Activated CD4-positive, CD25-positive, alpha-beta regulatory T cell treated with anti-CD3 and anti-CD28 coated beads, Interleukin-2, amount 50 U/mL, for 24 hours (primary cell): ENCODE measurements around the gene KRT31.
"Not testable (repeated sequence)": the region's sequence is repeated elsewhere in the genome, so short reads cannot be mapped to it uniquely, and the experiment has no call there.

ENCODE experiments used
- ATAC-seq, 2 donors: fragments of 150-1000 bp; cut with Tn5 transposase; one replicate each; pipeline ENCODE4 v1.10.0; 2021; ENCODE audit warnings: mild to moderate bottlenecking in 1 of 2, moderate library complexity in 1 of 2

The KRT31 gene

GRCh38 chr17:41396996-41397660 is at the start of gene KRT31:
Gene KRT31 (minus strand): TSS chr17:41397608. CDS start chr17:41397539, 69 bp downstream.
- no peak for ATAC-seq

GRCh38 chr17:41446806-41447205 is 49.4 kb upstream of the KRT31 start:
- ATAC-seq = no peak

GRCh38 chr17:41444640-41445039 is 47.2 kb upstream of the KRT31 start:
- ATAC-seq = no peak

GRCh38 chr17:41444186-41444585 is 46.8 kb upstream of the KRT31 start:
- ATAC-seq = no peak

- no peak for ATAC-seq
Observed at GRCh38 chr17:41442739-41443138, 45.3 kb upstream of the KRT31 start.

- ATAC-seq = no peak
Observed at GRCh38 chr17:41440531-41441033, 43.2 kb upstream of the KRT31 start, which contains the start of gene KRT38. Gene KRT38 (minus strand): TSS chr17:41440983. CDS start chr17:41440921, 62 bp downstream.

- ATAC-seq = no peak
Observed at GRCh38 chr17:41439375-41439774, 42.0 kb upstream of the KRT31 start.

- ATAC-seq = no peak
Observed at GRCh38 chr17:41437769-41438168, 40.4 kb upstream of the KRT31 start.

- no peak for ATAC-seq
Observed at GRCh38 chr17:41437254-41437653, 39.8 kb upstream of the KRT31 start.

- no peak for ATAC-seq
Observed at GRCh38 chr17:41434415-41434814, 37.0 kb upstream of the KRT31 start.

- no peak for ATAC-seq
Observed at GRCh38 chr17:41434005-41434404, 36.6 kb upstream of the KRT31 start.

- ATAC-seq = no peak
Observed at GRCh38 chr17:41433586-41433985, 36.2 kb upstream of the KRT31 start.

GRCh38 chr17:41430376-41430775 is 33.0 kb upstream of the KRT31 start:
- ATAC-seq = not testable (repeated sequence)

- ATAC-seq = no peak
Observed at GRCh38 chr17:41429667-41430066, 32.3 kb upstream of the KRT31 start.

GRCh38 chr17:41428591-41429291 is 31.3 kb upstream of the KRT31 start:
- no peak for ATAC-seq

- no peak for ATAC-seq
Observed at GRCh38 chr17:41424111-41424635, 26.8 kb upstream of the KRT31 start, which contains the start of gene KRT37. Gene KRT37 (minus strand): TSS chr17:41424585. CDS start chr17:41424523, 62 bp downstream.

GRCh38 chr17:41422586-41422985 is 25.2 kb upstream of the KRT31 start:
- not testable (repeated sequence) for ATAC-seq

- no peak for ATAC-seq
Observed at GRCh38 chr17:41421617-41422016, 24.2 kb upstream of the KRT31 start.

GRCh38 chr17:41421116-41421515 is 23.7 kb upstream of the KRT31 start:
- no peak for ATAC-seq

GRCh38 chr17:41420134-41420533 is 22.7 kb upstream of the KRT31 start:
- no peak for ATAC-seq

- no peak for ATAC-seq
Observed at GRCh38 chr17:41419716-41420115, 22.3 kb upstream of the KRT31 start.

GRCh38 chr17:41418116-41418860 is 20.9 kb upstream of the KRT31 start:
- ATAC-seq = no peak

GRCh38 chr17:41417576-41418015 is 20.2 kb upstream of the KRT31 start:
- no peak for ATAC-seq
